ENCODE measurements around the gene SYNPO2L.
"Not testable (repeated sequence)": the region's sequence is repeated elsewhere in the genome, so short reads cannot be mapped to it uniquely, and the experiment has no call there.

SYNPO2L gene

DNA sequence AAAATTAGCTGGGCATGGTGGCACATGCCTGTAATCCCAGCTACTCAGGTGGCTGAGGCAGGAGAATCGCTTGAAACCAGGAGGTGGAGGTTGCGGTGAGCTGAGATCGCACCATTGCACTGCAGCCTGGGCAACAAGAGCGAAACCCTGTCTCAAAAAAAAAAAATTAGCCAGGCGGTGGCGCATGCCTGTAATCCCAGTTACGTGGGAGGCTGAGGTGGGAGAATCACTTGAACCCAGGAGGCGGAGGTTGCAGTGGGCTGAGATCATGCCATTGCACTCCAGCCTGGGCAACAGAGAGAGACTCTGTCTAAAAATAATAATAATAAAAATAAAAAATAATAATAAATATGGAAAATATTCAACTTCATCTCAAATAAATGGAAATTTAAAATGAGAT lies 38.7 kb downstream of the SYNPO2L start:
- DNase-seq (ENCODE audit: low read depth in 3 of 3): not testable (repeated sequence)

- DNase-seq (ENCODE audit: low read depth in 3 of 3): no peak
Measured at GRCh38 chr10:73614720-73615119, 41.1 kb downstream of the SYNPO2L start.

GRCh38 chr10:73609116-73609515 lies 46.7 kb downstream of the SYNPO2L start:
- DNase-seq (ENCODE audit: low read depth in 3 of 3): no peak

DNA sequence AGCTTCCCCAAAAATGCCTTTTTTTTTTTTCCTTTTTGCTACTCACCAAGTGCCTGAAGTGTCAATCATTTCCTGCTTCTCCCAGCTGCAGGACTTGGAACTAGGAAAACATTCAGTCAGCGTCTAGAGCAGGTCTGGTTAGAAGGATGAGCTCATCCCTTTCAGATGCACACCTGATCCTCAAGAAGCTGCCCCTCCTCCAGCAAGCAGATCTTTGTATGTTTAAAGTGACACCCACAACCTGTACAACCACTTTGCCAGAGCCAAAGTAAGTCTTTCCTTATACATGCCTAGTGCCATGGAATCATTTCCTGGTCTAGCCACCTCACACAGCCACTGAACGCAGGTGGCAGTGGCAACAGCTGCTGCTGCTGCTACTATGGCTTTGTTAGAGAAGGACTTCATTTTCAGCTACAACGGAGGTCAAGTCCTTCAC lies 54.3 kb downstream of the SYNPO2L start:
- DNase-seq (ENCODE audit: low read depth in 3 of 3): no peak

DNA sequence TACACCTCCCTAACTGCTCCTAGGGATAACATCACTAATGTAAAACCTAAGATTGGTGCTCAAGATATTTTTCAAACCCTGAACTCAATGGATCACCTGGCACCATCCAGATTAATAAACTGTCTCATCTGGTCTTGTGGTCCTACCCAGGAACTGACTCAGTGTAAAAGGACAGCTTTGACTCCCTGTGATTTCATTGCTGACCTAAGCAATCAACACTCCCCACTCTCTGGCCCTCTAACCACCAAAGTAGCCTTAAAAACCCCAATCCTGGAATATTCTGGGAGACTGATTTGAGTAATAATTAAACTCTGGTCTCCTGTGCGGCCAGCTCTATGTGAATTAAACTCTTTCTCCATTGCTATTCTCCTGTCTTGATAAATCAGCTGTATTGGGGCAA lies 58.5 kb downstream of the SYNPO2L start:
- no peak for DNase-seq (ENCODE audit: low read depth in 3 of 3)

Data from stimulated activated CD4-positive, alpha-beta T cell treated with anti-CD3 and anti-CD28 coated beads, TNF-alpha, amount 100 ng/mL, for 48 hours (primary cell).